HepG2 (cell line): ENCODE measurements around the gene SNCA. TPM values are rescaled to one million over a fixed set of nuclear protein-coding genes. Genes with fewer than 3 reads are reported as not detected.

Source experiments
- ATAC-seq: fragments of 200-7000 bp; cut with Tn5 transposase; 3 replicates; pipeline ENCODE4 v1.9.1; 2020; ENCODE audit warnings: mild to moderate bottlenecking, moderate library complexity
- BruUV-seq: library from RNA; stranded (reverse); fragments of 400-500 nt; replicated peaks from 2 replicates; lab custom pipeline; 2021; lab: Mats Ljungman, UMichigan
- CTCF ChIA-PET: fragments of 300-600 bp; formaldehyde crosslinking; extraction: SDS; loops from one replicate; lab custom pipeline; 2021; ENCODE audit warnings: low total read pairs, inconsistent platforms, low intra/inter-chr PET ratio; lab: Yijun Ruan, JAX
- POLR2A ChIA-PET: fragments of 350-600 bp; sonication (Branson Sonifier 250); formaldehyde crosslinking; loops from one replicate; lab custom pipeline; 2020; ENCODE audit warnings: antibody characterized with exemption, inconsistent platforms; lab: Yijun Ruan, JAX
- DNase-seq: peaks from one replicate; pipeline ENCODE4 v3.0.0-alpha.2; 2015; ENCODE audit warnings: low spot score
- FAIRE-seq: peaks from 3 replicates; lab custom pipeline; 2011; peaks lifted over from hg19 to GRCh38; lab: Jason Lieb, UNC
- H2AFZ ChIP-seq: one replicate; pipeline ENCODE4 v1.6.1; 2011; ENCODE audit warnings: low read length, inconsistent platforms
- H3K27ac ChIP-seq: fragments of 300-600 bp; 3 replicates; pipeline ENCODE4 v1.8.0; 2011; ENCODE audit warnings: mixed run types, mild to moderate bottlenecking, mixed read lengths, low read length, inconsistent platforms; ENCODE audit not compliant: insufficient read depth; ENCODE audit errors: extremely low read length
- H3K27me3 ChIP-seq, 2 experiments: fragments of 200-600 bp in 1 of 2; 2 replicates in 1 of 2; 3 replicates in 1 of 2; pipeline versions ENCODE4 v1.6.0 to v1.8.0; 2011; ENCODE audit warnings: low read length in 2 of 2, mild to moderate bottlenecking in 2 of 2, moderate library complexity in 2 of 2, inconsistent platforms in 1 of 2; ENCODE audit not compliant: insufficient read depth in 2 of 2, control insufficient read depth in 1 of 2
- H3K36me3 ChIP-seq, 2 experiments: fragments of 200-600 bp in 1 of 2; replicated peaks in 1 of 2; 2 replicates in 1 of 2; 3 replicates in 1 of 2; pipeline versions ENCODE4 v1.5.1 to v1.8.0; 2011; ENCODE audit warnings: low read length in 2 of 2, inconsistent platforms in 1 of 2; ENCODE audit not compliant: insufficient read depth in 2 of 2, control insufficient read depth in 1 of 2
- H3K4me1 ChIP-seq: 2 replicates; pipeline ENCODE4 v1.5.1; 2012; ENCODE audit warnings: low read length, inconsistent platforms; ENCODE audit not compliant: insufficient read depth
- H3K4me2 ChIP-seq: 2 replicates; pipeline ENCODE4 v1.6.0; 2011; ENCODE audit warnings: low read depth, low read length, inconsistent platforms
- H3K4me3 ChIP-seq, 3 experiments: fragments of 200-600 bp in 1 of 3; sonication (generic), shearing (Covaris generic) in 1 of 3; replicated peaks in 1 of 3; 2 replicates each; pipeline ENCODE4 v1.5.1; 2011 to 2016; ENCODE audit warnings: low read length in 3 of 3, inconsistent platforms in 2 of 3, low read depth in 2 of 3, mild to moderate bottlenecking in 2 of 3, control low read depth in 1 of 3, mixed read lengths in 1 of 3; ENCODE audit not compliant: insufficient read depth in 1 of 3
- H3K79me2 ChIP-seq: one replicate; pipeline ENCODE4 v1.6.1; 2011; ENCODE audit warnings: low read length, inconsistent platforms; ENCODE audit not compliant: insufficient read depth
- H3K9ac ChIP-seq: 2 replicates; pipeline ENCODE4 v1.6.0; 2011; ENCODE audit warnings: mild to moderate bottlenecking, low read depth, low read length, inconsistent platforms; ENCODE audit not compliant: insufficient read depth
- H3K9me3 ChIP-seq: 2 replicates; pipeline ENCODE4 v1.5.1; 2012; ENCODE audit warnings: mild to moderate bottlenecking, low read length
- H4K20me1 ChIP-seq: 2 replicates; pipeline ENCODE4 v1.6.0; 2011; ENCODE audit warnings: inconsistent platforms, mild to moderate bottlenecking, low read length, moderate library complexity; ENCODE audit not compliant: insufficient read depth
- AHR ChIP-seq: IDR thresholded peaks from 2 replicates; pipeline ENCODE4 v1.6.1; 2018; ENCODE audit warnings: missing genetic modification reagents, missing compliant biosample characterization
- CBFB ChIP-seq: sonication (generic); formaldehyde crosslinking; IDR thresholded peaks from 2 replicates; pipeline ENCODE4 v1.4.0; 2020; ENCODE audit warnings: missing genetic modification reagents
- IRF2 ChIP-seq: IDR thresholded peaks from 2 replicates; pipeline ENCODE4 v1.6.1; 2018; ENCODE audit warnings: missing genetic modification reagents, missing compliant biosample characterization
- MAFF ChIP-seq: IDR thresholded peaks from 2 replicates; pipeline ENCODE4 v1.6.1; 2011; ENCODE audit warnings: low read depth, low read length, improper control_type of control experiment
- PRPF4 ChIP-seq: fragments of 200-400 bp; formaldehyde crosslinking; IDR thresholded peaks from 2 replicates; pipeline ENCODE4 v1.6.1; 2016; ENCODE audit warnings: low read length, low read depth; ENCODE audit not compliant: poor library complexity, severe bottlenecking
- RORA ChIP-seq: sonication (generic); formaldehyde crosslinking; IDR thresholded peaks from 2 replicates; pipeline ENCODE4 v1.5.0; 2020; ENCODE audit warnings: mild to moderate bottlenecking, missing genetic modification reagents, moderate library complexity
- SMC3 ChIP-seq: IDR thresholded peaks from 2 replicates; pipeline ENCODE4 v1.6.1; 2011; ENCODE audit warnings: low read length, improper control_type of control experiment
- ZFP36 ChIP-seq: fragments of 150-350 bp; IDR thresholded peaks from 2 replicates; pipeline ENCODE4 v1.6.1; 2018; ENCODE audit warnings: borderline replicate concordance, low read length, low read depth; ENCODE audit not compliant: partially characterized antibody
- ZNF446 ChIP-seq: sonication (generic); formaldehyde crosslinking; IDR thresholded peaks from 2 replicates; pipeline ENCODE4 v1.5.0; 2020; ENCODE audit warnings: mild to moderate bottlenecking, missing genetic modification reagents
- ZNF546 ChIP-seq: sonication (generic); formaldehyde crosslinking; conservative IDR thresholded peaks from 2 replicates; pipeline ENCODE4 v1.8.1; 2023; ENCODE audit warnings: mild to moderate bottlenecking, missing genetic modification reagents
- ZNF547 ChIP-seq: sonication (generic); formaldehyde crosslinking; IDR thresholded peaks from 2 replicates; pipeline ENCODE4 v1.5.1; 2020; ENCODE audit warnings: mild to moderate bottlenecking, missing genetic modification reagents
- WGBS: methylation state at CpG from one replicate; pipeline ENCODE4 v1.1.6; 2017; ENCODE audit warnings: low lambda C conversion rate; 5-methylcytosine and 5-hydroxymethylcytosine counted together
- in situ Hi-C: cut with HindIII; loops from 2 replicates; pipeline ENCODE4 v1.10.0; 2017; ENCODE audit warnings: low pct_unique_long_range_greater_than_20kb; ENCODE audit not compliant: extremely low pct_ligation_motif_present
- intact Hi-C: fragments of 100-400 bp; cut with micrococcal nuclease; formaldehyde crosslinking; loops from one replicate; pipeline ENCODE4 v1.10.0; 2022; ENCODE audit not compliant: unreplicated experiment
- polyA plus RNA-seq, 8 experiments: library from polyadenylated mRNA; depleted of rRNA in 3 of 8; stranded (reverse) in 7 of 8; unstranded in 1 of 8; fragments of >200 nt; fragmentation: Illumina TruSeq in 4 of 8; extraction: Trizol in 4 of 8; gene quantifications; 2 replicates each; pipeline versions ENCODE4 v1.2.1 to v1.2.3, GENCODE V29; 2011 to 2016; ENCODE audit warnings: low read depth in 4 of 8, missing spikeins in 1 of 8, mixed read lengths in 1 of 8; ENCODE audit not compliant: insufficient read depth in 1 of 8
- total RNA-seq, 5 experiments: library from RNA; depleted of rRNA; stranded (reverse); fragments of >200 nt; fragmentation: Illumina TruSeq; extraction: Trizol; gene quantifications; 2 replicates each; pipeline ENCODE4 v1.2.3, GENCODE V29; 2016; ENCODE audit warnings: low read depth in 1 of 5

Gene SNCA
- total and polyA plus RNA-seq, 2 of the 13 experiments (the other 11 are each of a cell fraction or from before 2014, with no cell fraction given) = not detected

DNA sequence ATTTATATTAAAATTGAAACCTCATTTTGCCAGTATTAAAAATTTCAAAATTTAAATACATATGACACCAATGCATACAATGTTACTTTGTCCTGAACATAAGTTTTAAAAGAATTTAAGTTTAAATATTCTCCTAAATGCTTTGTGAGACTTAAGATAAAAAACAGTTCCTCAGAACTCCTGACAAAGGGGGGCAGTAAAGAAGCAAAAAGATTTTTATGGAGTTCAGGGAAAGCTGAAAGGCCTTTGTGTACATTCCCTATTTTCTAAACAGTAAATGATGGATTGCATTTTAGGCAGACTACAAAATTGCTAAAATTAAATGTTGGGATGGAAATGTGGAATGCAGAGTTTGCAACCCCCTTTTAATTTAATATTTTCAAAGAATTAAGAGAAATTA lies 81.7 kb downstream of the SNCA start:
- Histone ChIP-seq H3K9ac (no peak overlapping the region), H3K27ac (no peak overlapping the region), H3K27me3 (no peaks in the 10 kb centered on the region), H3K4me2 (no peak overlapping the region), H4K20me1 (no peaks in the 10 kb centered on the region), H3K4me1 (no peaks in the 10 kb centered on the region), H2AFZ (no peak overlapping the region), H3K79me2 (no peaks in the 10 kb centered on the region), H3K9me3 (no peaks in the 10 kb centered on the region), H3K4me3 (no peak overlapping the region), H3K36me3 (no peaks in the 10 kb centered on the region)
- FAIRE-seq = no peak
- TF ChIP-seq RORA (no peak), IRF2 (CRISPR knock-in tag) (no peak), SMC3 (no peak), ZFP36 (no peak), AHR (CRISPR knock-in tag) (no peak), ZNF547 (CRISPR knock-in tag) (no peak), ZNF446 (no peak), CBFB (CRISPR knock-in tag) (no peak), PRPF4 (no peak), MAFF (no peak)
- BruUV-seq = no TSS peak
- CTCF ChIA-PET = no interaction called here
- DNase-seq = no peak
- in situ Hi-C loops = no loop called here
- intact Hi-C loops = loop anchor here (10.0 kb wide), 1 partner anchor 110 kb away; no protein-coding TSS in a partner anchor
- POLR2A ChIA-PET = no interaction called here
- no peak for ATAC-seq

DNA sequence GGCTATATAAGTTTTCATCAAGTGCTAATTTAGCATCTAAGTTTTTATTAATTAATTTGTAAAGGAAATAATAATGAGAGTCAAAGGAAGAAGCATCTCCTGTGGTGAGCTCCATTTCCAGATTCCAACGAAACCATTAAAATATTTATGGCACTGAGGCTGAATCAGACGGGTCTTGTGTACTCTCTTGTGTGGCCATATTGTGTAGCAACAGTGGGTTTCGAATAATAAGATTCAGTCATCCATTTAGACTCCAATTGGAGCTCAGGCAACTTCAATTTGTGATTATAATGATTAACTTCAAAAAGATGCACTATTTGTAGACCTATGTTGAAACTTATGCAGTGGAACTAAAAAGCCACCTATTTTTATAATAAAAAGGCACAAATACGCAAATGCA lies 82.4 kb downstream of the SNCA start:
- in situ Hi-C loops = no loop called here
- H3K4me2 ChIP-seq = no peak overlapping the region
- H3K9ac ChIP-seq = no peak overlapping the region
- no peak for DNase-seq
- no peak overlapping the region for H3K4me3 ChIP-seq
- TF ChIP-seq ZNF546 = no peak
- TF ChIP-seq, all 625 proteins: peak for 0
- Histone ChIP-seq H4K20me1 (no peaks in the 10 kb centered on the region), H3K79me2 (no peaks in the 10 kb centered on the region), H3K9me3 (no peaks in the 10 kb centered on the region), H2AFZ (no peak overlapping the region), H3K27ac (no peak overlapping the region), H3K27me3 (no peaks in the 10 kb centered on the region), H3K36me3 (no peaks in the 10 kb centered on the region), H3K4me1 (no peaks in the 10 kb centered on the region)
- CTCF ChIA-PET = no interaction called here
- intact Hi-C loops = loop anchor here (10.0 kb wide), 1 partner anchor 110 kb away; no protein-coding TSS in a partner anchor
- ATAC-seq (no peak), FAIRE-seq (no peak)
- 6% methylated on average over 4 of the region's 4 CpGs for WGBS
- no TSS peak for BruUV-seq
- POLR2A ChIA-PET = no interaction called here
